NCI-H2029 treated with DMSO at 0.1 percent for 48 hours (cell line): ENCODE data around the gene WNT8B.

Experiments used
- DNase-seq: peaks from one replicate; lab custom pipeline; 2025; lab: John Stamatoyannopoulos, UW

WNT8B gene

GRCh38 chr10:100519311-100520051, 56.7 kb downstream of the WNT8B start, which contains the start of gene SEC31B:
Gene SEC31B, minus strand, starts transcription at chr10:100519861. Its CDS starts 2,909 bp downstream, at chr10:100516952.
- no peak for DNase-seq

DNA sequence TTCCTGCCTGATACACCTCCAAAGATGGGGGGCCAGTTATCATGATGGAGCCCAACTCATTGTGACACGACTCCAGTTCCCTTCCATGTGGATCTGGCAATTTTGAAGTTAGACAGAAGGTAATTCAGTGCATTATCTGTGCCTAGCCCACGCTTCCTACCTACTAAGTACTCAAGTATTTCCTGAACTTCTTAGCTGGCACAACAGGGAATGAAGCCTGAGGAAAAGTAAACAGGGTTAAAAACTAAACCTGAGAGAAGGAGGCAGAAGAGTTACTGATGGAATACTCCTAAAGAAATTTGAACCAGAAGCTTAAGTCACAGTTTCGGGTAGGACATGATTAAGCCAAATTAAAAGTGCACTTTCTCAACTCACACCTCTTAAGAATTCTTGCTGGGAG, 58.0 kb downstream of the WNT8B start:
- no peak for DNase-seq

- no peak for DNase-seq
Measured at GRCh38 chr10:100522107-100522801, 59.4 kb downstream of the WNT8B start.

GRCh38 chr10:100522945-100523344, 60.1 kb downstream of the WNT8B start:
- DNase-seq: no peak

GRCh38 chr10:100524206-100524605, 61.4 kb downstream of the WNT8B start:
- no peak for DNase-seq

GRCh38 chr10:100524638-100525037, 61.8 kb downstream of the WNT8B start:
- no peak for DNase-seq

- DNase-seq: no peak
Measured at GRCh38 chr10:100528123-100528886, 65.5 kb downstream of the WNT8B start.

- DNase-seq: no peak
Measured at GRCh38 chr10:100528921-100529474, 66.2 kb downstream of the WNT8B start.

GRCh38 chr10:100529475-100530298, 66.9 kb downstream of the WNT8B start, which contains the start of gene NDUFB8:
Gene NDUFB8, minus strand, starts transcription at chr10:100529871. Its CDS starts 20 bp downstream, at chr10:100529851.
- DNase-seq: no peak

- DNase-seq: no peak
Measured at GRCh38 chr10:100531761-100532160, 69.0 kb downstream of the WNT8B start.
